Fibroblast of lung (primary cell): ENCODE measurements around the gene CROCC2.

Experiments used
- EZH2 ChIP-seq: IDR thresholded peaks from 2 replicates; pipeline ENCODE4 v1.5.1; 2012; ENCODE audit warnings: low read length, control low read depth, mild to moderate bottlenecking; ENCODE audit errors: missing control alignments
- TF ChIP-seq, protein P1 (sequence below), 2 donors: IDR thresholded peaks in 1 of 2; conservative IDR thresholded peaks in 1 of 2; 1 replicate in 1 of 2; 2 replicates in 1 of 2; pipeline ENCODE4 v1.5.1; 2011 to 2012; ENCODE audit warnings: low read length in 2 of 2, control low read depth in 1 of 2, inconsistent platforms in 1 of 2, low read depth in 1 of 2, mild to moderate bottlenecking in 1 of 2

DNA sequence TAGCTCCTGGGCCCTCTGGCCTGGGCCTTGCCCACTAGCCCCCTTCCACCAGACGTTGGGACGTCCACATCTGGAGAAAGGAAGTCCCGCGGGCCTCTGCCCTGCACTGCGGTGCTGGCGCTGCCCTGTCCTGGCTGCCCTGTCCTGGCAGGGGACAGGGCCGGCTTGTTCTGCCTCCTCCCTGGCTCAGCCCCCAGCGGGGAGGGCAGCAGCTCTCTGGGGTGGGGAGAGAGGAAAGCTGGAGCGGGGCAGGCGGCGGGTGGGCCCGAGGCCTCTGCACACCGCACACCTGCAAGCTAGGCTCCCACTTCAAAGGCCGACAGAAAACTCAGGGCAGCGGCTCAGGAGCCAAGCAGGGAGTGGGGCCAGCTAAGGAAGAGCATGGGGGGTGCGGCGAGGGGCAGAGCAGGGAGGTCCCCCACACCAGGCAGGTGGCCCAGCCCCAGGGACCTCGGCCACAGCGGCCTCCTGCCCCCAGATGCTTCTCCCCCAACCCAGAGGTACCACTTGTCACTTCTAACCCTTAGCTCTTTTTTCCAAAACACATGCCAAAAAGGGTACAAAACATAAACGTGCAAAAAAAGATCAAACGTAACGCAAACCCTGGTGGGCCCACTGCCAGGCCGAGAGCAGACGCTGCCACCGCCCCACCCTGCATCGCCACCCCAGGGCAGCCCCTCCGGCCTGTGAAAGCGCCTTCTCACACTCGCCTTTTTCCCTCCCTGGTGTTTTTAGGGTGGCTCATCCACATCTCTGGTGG, 105.8 kb downstream of the CROCC2 start:
- TF ChIP-seq, protein P1, sequence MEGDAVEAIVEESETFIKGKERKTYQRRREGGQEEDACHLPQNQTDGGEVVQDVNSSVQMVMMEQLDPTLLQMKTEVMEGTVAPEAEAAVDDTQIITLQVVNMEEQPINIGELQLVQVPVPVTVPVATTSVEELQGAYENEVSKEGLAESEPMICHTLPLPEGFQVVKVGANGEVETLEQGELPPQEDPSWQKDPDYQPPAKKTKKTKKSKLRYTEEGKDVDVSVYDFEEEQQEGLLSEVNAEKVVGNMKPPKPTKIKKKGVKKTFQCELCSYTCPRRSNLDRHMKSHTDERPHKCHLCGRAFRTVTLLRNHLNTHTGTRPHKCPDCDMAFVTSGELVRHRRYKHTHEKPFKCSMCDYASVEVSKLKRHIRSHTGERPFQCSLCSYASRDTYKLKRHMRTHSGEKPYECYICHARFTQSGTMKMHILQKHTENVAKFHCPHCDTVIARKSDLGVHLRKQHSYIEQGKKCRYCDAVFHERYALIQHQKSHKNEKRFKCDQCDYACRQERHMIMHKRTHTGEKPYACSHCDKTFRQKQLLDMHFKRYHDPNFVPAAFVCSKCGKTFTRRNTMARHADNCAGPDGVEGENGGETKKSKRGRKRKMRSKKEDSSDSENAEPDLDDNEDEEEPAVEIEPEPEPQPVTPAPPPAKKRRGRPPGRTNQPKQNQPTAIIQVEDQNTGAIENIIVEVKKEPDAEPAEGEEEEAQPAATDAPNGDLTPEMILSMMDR (conservative IDR thresholded peaks at IDR 0.05 in 1 of 2, IDR thresholded peaks at IDR 0.05 in 1 of 2; ENCODE audit: low read depth in 1 of 2, low read length in 2 of 2) = no peak
- TF ChIP-seq EZH2 = no peak
